Neural progenitor cell (in vitro differentiated cells): ENCODE data around the gene NSMCE1. TPM values are rescaled to one million over a fixed set of nuclear protein-coding genes. Genes with fewer than 3 reads are reported as not detected.

Source experiments
- DNase-seq: peaks from one replicate; pipeline ENCODE4 v3.0.0-alpha.2; 2016; ENCODE audit warnings: low spot score
- H2AFZ ChIP-seq: fragments of 200-600 bp; sonication (generic); replicated peaks from 2 replicates; pipeline ENCODE4 v1.6.1; 2016; ENCODE audit warnings: antibody characterized with exemption
- H3F3A ChIP-seq: fragments of 200-600 bp; sonication (generic); 2 replicates; pipeline ENCODE4 v1.6.1; 2016; ENCODE audit warnings: antibody characterized with exemption, low read depth
- H3K27ac ChIP-seq: fragments of 200-600 bp; sonication (generic); 2 replicates; pipeline ENCODE4 v1.5.1; 2016; ENCODE audit warnings: mild to moderate bottlenecking
- H3K27me3 ChIP-seq: fragments of 200-600 bp; sonication (generic); 2 replicates; pipeline ENCODE4 v1.6.1; 2016; ENCODE audit warnings: mild to moderate bottlenecking, moderate library complexity
- H3K36me3 ChIP-seq: fragments of 200-600 bp; sonication (generic); 2 replicates; pipeline ENCODE4 v1.5.1; 2016
- H3K4me1 ChIP-seq: fragments of 200-600 bp; sonication (generic); 2 replicates; pipeline ENCODE4 v1.6.1; 2016; ENCODE audit warnings: mixed run types
- H3K4me2 ChIP-seq: fragments of 200-600 bp; sonication (generic); 2 replicates; pipeline ENCODE4 v1.6.1; 2016
- H3K4me3 ChIP-seq: fragments of 200-600 bp; sonication (generic); 2 replicates; pipeline ENCODE4 v1.5.1; 2016
- H3K79me2 ChIP-seq: fragments of 200-600 bp; sonication (generic); 2 replicates; pipeline ENCODE4 v1.6.1; 2016; ENCODE audit warnings: low read depth
- H3K9ac ChIP-seq: fragments of 200-600 bp; sonication (generic); 2 replicates; pipeline ENCODE4 v1.6.1; 2016
- H3K9me3 ChIP-seq: fragments of 200-600 bp; sonication (generic); 2 replicates; pipeline ENCODE4 v1.5.1; 2016; ENCODE audit warnings: low read depth
- H4K20me1 ChIP-seq: fragments of 200-600 bp; sonication (generic); 2 replicates; pipeline ENCODE4 v1.6.1; 2016; ENCODE audit warnings: low read depth
- H3K27ac Mint-ChIP-seq: 3 replicates; pipeline ENCODE4 v1.8.0; 2021; ENCODE audit warnings: mixed read lengths
- H3K27me3 Mint-ChIP-seq: 2 replicates; pipeline ENCODE4 v1.8.0; 2022; ENCODE audit warnings: low read depth, mild to moderate bottlenecking, inconsistent platforms, moderate library complexity, mixed read lengths; ENCODE audit not compliant: insufficient read depth
- H3K36me3 Mint-ChIP-seq: 3 replicates; pipeline ENCODE4 v1.8.0; 2021; ENCODE audit warnings: mixed read lengths
- H3K4me1 Mint-ChIP-seq: 3 replicates; pipeline ENCODE4 v1.8.0; 2021; ENCODE audit warnings: mixed read lengths
- H3K4me3 Mint-ChIP-seq: 3 replicates; pipeline ENCODE4 v1.8.0; 2021; ENCODE audit warnings: mild to moderate bottlenecking, moderate library complexity, mixed read lengths
- H3K9me3 Mint-ChIP-seq: 3 replicates; pipeline ENCODE4 v1.8.0; 2020; ENCODE audit warnings: mixed read lengths
- EZH2 ChIP-seq: fragments of 200-600 bp; sonication (generic); IDR thresholded peaks from 2 replicates; pipeline ENCODE4 v1.6.1; 2017; ENCODE audit warnings: antibody characterized with exemption, mild to moderate bottlenecking, moderate library complexity
- EZH2phosphoT487 ChIP-seq: fragments of 200-600 bp; sonication (generic); IDR thresholded peaks from 2 replicates; pipeline ENCODE4 v1.6.1; 2017; ENCODE audit warnings: antibody characterized with exemption
- total RNA-seq: library from RNA; depleted of rRNA; stranded (reverse); fragments of >200 nt; gene quantifications from 2 replicates; pipeline ENCODE4 v1.2.3, GENCODE V29; 2015; ENCODE audit warnings: low replicate concordance
- TF ChIP-seq, protein P1 (sequence below): fragments of 200-600 bp; sonication (generic); IDR thresholded peaks from 2 replicates; pipeline ENCODE4 v1.5.1; 2017; ENCODE audit warnings: antibody characterized with exemption, mild to moderate bottlenecking

NSMCE1 gene
- total RNA-seq, 1 donor from 2014 or later, result 83.4 TPM

DNA sequence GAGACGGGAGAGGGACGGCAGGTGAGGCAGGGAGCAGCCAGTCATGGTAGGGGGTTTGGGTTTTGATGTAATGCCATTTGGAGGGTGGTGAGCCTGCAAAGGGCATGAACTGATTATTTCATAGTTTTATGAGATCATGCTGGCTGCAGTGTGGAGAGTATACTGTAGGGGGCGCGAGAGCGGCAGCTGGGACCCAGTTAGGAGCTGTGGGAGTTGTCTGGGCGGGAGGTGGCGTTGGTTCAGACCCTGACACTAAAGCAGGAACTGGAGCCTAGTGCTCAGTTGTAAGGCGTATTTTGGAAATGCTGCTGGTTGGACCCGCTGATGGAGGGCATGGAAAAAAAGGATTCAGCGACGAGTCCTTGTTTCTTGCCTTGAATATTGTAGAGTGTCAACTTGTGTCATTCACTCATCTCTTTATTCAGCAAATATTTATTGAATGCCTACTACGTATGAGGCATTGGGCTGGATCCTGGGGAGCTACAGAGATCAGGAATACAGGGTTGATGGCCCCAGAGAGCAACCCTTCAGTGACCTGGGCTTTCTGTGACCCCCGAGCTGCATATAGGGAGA, 89.0 kb downstream of the NSMCE1 start:
- TF ChIP-seq, protein P1, sequence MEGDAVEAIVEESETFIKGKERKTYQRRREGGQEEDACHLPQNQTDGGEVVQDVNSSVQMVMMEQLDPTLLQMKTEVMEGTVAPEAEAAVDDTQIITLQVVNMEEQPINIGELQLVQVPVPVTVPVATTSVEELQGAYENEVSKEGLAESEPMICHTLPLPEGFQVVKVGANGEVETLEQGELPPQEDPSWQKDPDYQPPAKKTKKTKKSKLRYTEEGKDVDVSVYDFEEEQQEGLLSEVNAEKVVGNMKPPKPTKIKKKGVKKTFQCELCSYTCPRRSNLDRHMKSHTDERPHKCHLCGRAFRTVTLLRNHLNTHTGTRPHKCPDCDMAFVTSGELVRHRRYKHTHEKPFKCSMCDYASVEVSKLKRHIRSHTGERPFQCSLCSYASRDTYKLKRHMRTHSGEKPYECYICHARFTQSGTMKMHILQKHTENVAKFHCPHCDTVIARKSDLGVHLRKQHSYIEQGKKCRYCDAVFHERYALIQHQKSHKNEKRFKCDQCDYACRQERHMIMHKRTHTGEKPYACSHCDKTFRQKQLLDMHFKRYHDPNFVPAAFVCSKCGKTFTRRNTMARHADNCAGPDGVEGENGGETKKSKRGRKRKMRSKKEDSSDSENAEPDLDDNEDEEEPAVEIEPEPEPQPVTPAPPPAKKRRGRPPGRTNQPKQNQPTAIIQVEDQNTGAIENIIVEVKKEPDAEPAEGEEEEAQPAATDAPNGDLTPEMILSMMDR, result peak; percentile 96
- TF ChIP-seq EZH2, result no peak
- no peak overlapping the region for H3K4me3 ChIP-seq
- H3K9me3 ChIP-seq, result no peaks in the 10 kb centered on the region
- H2AFZ ChIP-seq, result peak overlapping the region; percentile 88
- Mint-ChIP-seq H3K4me3 (no peak overlapping the region), H3K27ac (no peak overlapping the region), H3K4me1 (peaks cover 4% of the 10 kb centered on the region), H3K36me3 (no peaks in the 10 kb centered on the region), H3K27me3 (peaks cover 4% of the 10 kb centered on the region), H3K9me3 (no peaks in the 10 kb centered on the region)
- no peaks in the 10 kb centered on the region for H3K27me3 ChIP-seq
- H3F3A ChIP-seq, result no peaks in the 10 kb centered on the region
- no peak overlapping the region for H3K27ac ChIP-seq
- no peak overlapping the region for H3K4me2 ChIP-seq
- H3K4me1 ChIP-seq, result no peaks in the 10 kb centered on the region
- H3K9ac ChIP-seq, result no peak overlapping the region
- H3K79me2 ChIP-seq, result no peaks in the 10 kb centered on the region
- peak; percentile 79 for DNase-seq
- H3K36me3 ChIP-seq, result no peaks in the 10 kb centered on the region
- no peaks in the 10 kb centered on the region for H4K20me1 ChIP-seq

DNA sequence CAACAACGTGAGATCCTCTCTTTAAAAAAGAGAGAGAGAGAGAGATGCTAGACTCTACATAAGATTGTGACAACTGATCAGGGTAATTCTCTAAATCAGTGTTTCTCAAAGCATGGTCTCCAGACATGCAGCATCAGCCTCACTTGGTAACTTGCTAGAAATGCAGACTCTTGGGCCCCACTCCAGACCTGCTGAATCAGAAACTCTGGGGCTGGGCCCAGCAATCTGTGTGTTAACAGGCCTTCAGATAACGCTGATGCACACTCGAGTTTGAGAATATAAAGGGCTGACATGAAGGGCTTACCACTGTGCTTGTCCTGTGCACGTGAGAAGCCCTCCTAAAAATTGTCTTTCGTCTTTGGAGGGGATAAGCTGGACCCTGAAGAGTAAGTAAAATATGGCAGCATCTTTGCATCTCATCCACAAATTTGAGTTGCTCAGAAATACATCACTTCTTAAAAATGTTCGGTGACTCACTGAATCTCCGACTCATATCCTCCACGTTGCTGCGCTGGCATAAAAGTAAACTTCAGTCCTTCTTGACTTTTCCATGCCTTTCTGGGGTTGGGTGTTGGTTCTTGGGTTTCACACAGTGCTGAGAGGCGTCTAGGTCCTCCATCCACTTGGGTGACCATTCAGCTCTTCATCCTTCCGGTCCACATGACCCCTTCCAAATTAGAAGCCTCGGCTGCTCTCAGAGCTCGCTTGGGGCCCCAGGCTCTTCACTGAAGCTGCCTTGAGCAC, 91.4 kb downstream of the NSMCE1 start:
- no peaks in the 10 kb centered on the region for H3K9me3 Mint-ChIP-seq
- H3K4me2 ChIP-seq, result no peak overlapping the region
- peaks cover 2% of the 10 kb centered on the region for H3K27me3 Mint-ChIP-seq

DNA sequence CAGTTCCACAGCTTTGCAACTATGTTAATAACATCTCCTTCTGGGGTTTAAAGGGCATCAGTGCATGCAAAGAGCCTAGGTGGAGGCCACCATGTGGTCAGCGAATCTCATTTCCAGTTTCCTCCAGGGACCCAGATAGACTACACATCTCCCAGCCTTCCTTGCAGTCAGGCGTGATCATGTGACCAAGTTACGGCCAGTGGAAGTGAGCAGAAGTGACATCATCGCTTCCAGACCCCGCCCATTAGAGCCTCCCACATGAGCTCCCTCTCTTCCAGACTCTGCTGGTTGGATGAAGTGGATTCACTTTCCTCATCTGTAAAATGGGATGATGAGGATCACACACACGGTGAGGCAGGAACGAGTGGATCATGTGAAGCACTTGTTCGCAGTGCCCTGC, 92.7 kb downstream of the NSMCE1 start:
- H3K4me1 ChIP-seq, result no peaks in the 10 kb centered on the region
- no peaks in the 10 kb centered on the region for H3K79me2 ChIP-seq
- H3K4me3 ChIP-seq, result no peak overlapping the region
- H3K9me3 ChIP-seq, result no peaks in the 10 kb centered on the region
- H3K27ac Mint-ChIP-seq, result no peak overlapping the region
- H3K9me3 Mint-ChIP-seq, result peaks cover 2% of the 10 kb centered on the region
- peaks cover 4% of the 10 kb centered on the region for H3K27me3 Mint-ChIP-seq
- H3K27ac ChIP-seq, result no peak overlapping the region
- no peaks in the 10 kb centered on the region for H3F3A ChIP-seq
- no peak overlapping the region for H3K4me2 ChIP-seq
- H3K27me3 ChIP-seq, result no peaks in the 10 kb centered on the region
- H3K9ac ChIP-seq, result no peak overlapping the region
- DNase-seq, result no peak
- peaks cover 2% of the 10 kb centered on the region for H3K36me3 Mint-ChIP-seq
- no peaks in the 10 kb centered on the region for H4K20me1 ChIP-seq
- TF ChIP-seq, protein P1, result no peak
- TF ChIP-seq EZH2, result no peak
- TF ChIP-seq EZH2phosphoT487, result no peak
- no peaks in the 10 kb centered on the region for H3K36me3 ChIP-seq
- no peak overlapping the region for H2AFZ ChIP-seq
- H3K4me1 Mint-ChIP-seq, result peaks cover 4% of the 10 kb centered on the region
- no peak overlapping the region for H3K4me3 Mint-ChIP-seq

More for the DNA sequence above, 91.4 kb downstream of the NSMCE1 start:
- H4K20me1 ChIP-seq, result no peaks in the 10 kb centered on the region
- H3K9ac ChIP-seq, result no peak overlapping the region
- no peaks in the 10 kb centered on the region for H3K36me3 ChIP-seq
- H3K9me3 ChIP-seq, result no peaks in the 10 kb centered on the region
- H3K27ac Mint-ChIP-seq, result peak overlapping the region; percentile 24
- DNase-seq, result no peak
- peaks cover 4% of the 10 kb centered on the region for H3K4me1 Mint-ChIP-seq
- H3K4me1 ChIP-seq, result no peaks in the 10 kb centered on the region
- no peak overlapping the region for H3K4me3 ChIP-seq
- H3K27me3 ChIP-seq, result no peaks in the 10 kb centered on the region
- H3K4me3 Mint-ChIP-seq, result no peak overlapping the region
- H3F3A ChIP-seq, result no peaks in the 10 kb centered on the region
- no peaks in the 10 kb centered on the region for H3K36me3 Mint-ChIP-seq
- TF ChIP-seq, protein P1, result no peak
- TF ChIP-seq EZH2, result no peak
- H3K27ac ChIP-seq, result no peak overlapping the region
- no peak overlapping the region for H2AFZ ChIP-seq
- no peaks in the 10 kb centered on the region for H3K79me2 ChIP-seq

Other genes starting within 250 kb of the NSMCE1 start
- 0.13 and 0.43 TPM in 2 replicates for gene C16orf82, start 201.8 kb downstream of the NSMCE1 start, total RNA-seq
- 6.5 and 11.9 TPM in 2 replicates for gene KDM8, start 65.2 kb downstream of the NSMCE1 start, total RNA-seq
- 6.6 and 9.6 TPM in 2 replicates for gene IL4R, start 45.2 kb upstream of the NSMCE1 start, total RNA-seq
- 0.53 TPM in 1 of 2 replicates, not detected in the other for gene IL21R, start 133.4 kb upstream of the NSMCE1 start, total RNA-seq